ENCODE results near the gene CCDC57. TPM values are rescaled to one million over a fixed set of nuclear protein-coding genes. Genes with fewer than 3 reads are reported as not detected.

The CCDC57 gene
- polyA plus RNA-seq, 3 donors, result 17.1 to 43.8 (median 20.1) TPM

DNA sequence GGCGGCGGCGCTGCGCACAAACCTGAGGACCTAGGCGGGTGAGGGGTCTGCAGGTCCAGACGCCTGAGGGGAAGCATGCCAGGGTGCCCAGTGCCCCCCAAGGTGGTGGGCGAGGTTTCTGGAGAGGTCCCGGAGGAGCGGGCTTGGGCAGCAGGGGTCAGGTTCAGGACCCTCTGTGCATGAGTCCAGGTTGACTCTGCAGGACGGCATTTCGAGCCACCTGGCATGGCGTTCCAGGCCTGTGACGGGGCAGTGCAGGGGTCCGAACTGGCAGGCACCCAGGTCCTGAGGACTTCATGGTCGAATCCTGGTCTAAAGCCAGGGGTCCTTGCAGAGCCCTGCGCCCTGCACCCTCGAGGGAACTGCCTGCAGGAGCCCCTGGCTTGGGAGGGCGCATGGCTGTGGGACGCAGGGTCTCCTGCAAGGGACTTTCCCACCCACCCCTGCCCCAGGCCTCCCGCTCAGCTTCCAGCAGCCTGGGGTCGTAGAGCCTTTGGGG is 19.7 kb upstream of the CCDC57 start:
- no peak overlapping the region for H2AFZ ChIP-seq (ENCODE audit: insufficient read depth, low read depth, low read length, poor library complexity, severe bottlenecking)
- H3K9me3 ChIP-seq (replicated peaks in 1 of 2; ENCODE audit: control insufficient read depth in 1 of 2, insufficient read depth in 1 of 2, low read length in 2 of 2), result no peaks in the 10 kb centered on the region
- H3K9ac ChIP-seq (ENCODE audit: insufficient read depth, low read length, poor library complexity, severe bottlenecking), result peak overlapping the region; percentile 96
- WGBS (ENCODE audit: insufficient coverage), result 62% methylated on average over 19 of the region's 21 CpGs
- H3K4me1 ChIP-seq (ENCODE audit: control insufficient read depth in 1 of 2, insufficient read depth in 2 of 2, low read length in 2 of 2), result peaks cover 75 to 87% of the 10 kb centered on the region in 2 donors
- peaks cover 24 to 40% of the 10 kb centered on the region in 2 donors for H3K36me3 ChIP-seq (replicated peaks in 1 of 2; ENCODE audit: control insufficient read depth in 1 of 2, insufficient read depth in 2 of 2, low read length in 2 of 2)
- H3K79me2 ChIP-seq (ENCODE audit: insufficient read depth, low read length), result peaks cover 98% of the 10 kb centered on the region
- H3K27me3 ChIP-seq (ENCODE audit: control insufficient read depth in 2 of 2, insufficient read depth in 2 of 2, low read length in 2 of 2), result no peaks in the 10 kb centered on the region
- peak overlapping the region; percentile 1 to 100 (median 100) for H3K4me3 ChIP-seq (replicated peaks in 1 of 3; ENCODE audit: low read depth in 2 of 3, low read length in 3 of 3)
- no peak for DNase-seq
- H3K27ac ChIP-seq (ENCODE audit: low read depth in 1 of 2, low read length in 2 of 2), result peak overlapping the region; percentile 26 to 95
- peak overlapping the region in 5 of 7 donors; percentile 46 to 81 (median 70) for H3K27ac Mint-ChIP-seq
- peak overlapping the region; percentile 98 for H3K4me2 ChIP-seq (replicated peaks; ENCODE audit: extremely low read depth, low read length, poor library complexity, severe bottlenecking)
- no peaks in the 10 kb centered on the region for H3K27me3 Mint-ChIP-seq (ENCODE audit: low read depth in 3 of 3)
- H3K4me1 Mint-ChIP-seq, result peaks cover 49% of the 10 kb centered on the region
- H3K9me3 Mint-ChIP-seq, result no peaks in the 10 kb centered on the region
- H4K20me1 ChIP-seq (ENCODE audit: insufficient read depth, low read length), result peaks cover 84% of the 10 kb centered on the region
- TF ChIP-seq, protein P1, sequence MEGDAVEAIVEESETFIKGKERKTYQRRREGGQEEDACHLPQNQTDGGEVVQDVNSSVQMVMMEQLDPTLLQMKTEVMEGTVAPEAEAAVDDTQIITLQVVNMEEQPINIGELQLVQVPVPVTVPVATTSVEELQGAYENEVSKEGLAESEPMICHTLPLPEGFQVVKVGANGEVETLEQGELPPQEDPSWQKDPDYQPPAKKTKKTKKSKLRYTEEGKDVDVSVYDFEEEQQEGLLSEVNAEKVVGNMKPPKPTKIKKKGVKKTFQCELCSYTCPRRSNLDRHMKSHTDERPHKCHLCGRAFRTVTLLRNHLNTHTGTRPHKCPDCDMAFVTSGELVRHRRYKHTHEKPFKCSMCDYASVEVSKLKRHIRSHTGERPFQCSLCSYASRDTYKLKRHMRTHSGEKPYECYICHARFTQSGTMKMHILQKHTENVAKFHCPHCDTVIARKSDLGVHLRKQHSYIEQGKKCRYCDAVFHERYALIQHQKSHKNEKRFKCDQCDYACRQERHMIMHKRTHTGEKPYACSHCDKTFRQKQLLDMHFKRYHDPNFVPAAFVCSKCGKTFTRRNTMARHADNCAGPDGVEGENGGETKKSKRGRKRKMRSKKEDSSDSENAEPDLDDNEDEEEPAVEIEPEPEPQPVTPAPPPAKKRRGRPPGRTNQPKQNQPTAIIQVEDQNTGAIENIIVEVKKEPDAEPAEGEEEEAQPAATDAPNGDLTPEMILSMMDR (IDR thresholded peaks at IDR 0.05), result no peak
- H3K4me3 Mint-ChIP-seq, result peak overlapping the region; percentile 67 to 99
- H3K36me3 Mint-ChIP-seq, result peaks cover 6 to 37% of the 10 kb centered on the region in 2 donors
- intact Hi-C loops (cut with micrococcal nuclease), result loop anchor here (10.0 kb wide), 2 partner anchors 62 to 198 kb away; partner anchors contain the start of genes DCXR (in 1 of the 2) and RAC3 (in 1 of the 2)

DNA sequence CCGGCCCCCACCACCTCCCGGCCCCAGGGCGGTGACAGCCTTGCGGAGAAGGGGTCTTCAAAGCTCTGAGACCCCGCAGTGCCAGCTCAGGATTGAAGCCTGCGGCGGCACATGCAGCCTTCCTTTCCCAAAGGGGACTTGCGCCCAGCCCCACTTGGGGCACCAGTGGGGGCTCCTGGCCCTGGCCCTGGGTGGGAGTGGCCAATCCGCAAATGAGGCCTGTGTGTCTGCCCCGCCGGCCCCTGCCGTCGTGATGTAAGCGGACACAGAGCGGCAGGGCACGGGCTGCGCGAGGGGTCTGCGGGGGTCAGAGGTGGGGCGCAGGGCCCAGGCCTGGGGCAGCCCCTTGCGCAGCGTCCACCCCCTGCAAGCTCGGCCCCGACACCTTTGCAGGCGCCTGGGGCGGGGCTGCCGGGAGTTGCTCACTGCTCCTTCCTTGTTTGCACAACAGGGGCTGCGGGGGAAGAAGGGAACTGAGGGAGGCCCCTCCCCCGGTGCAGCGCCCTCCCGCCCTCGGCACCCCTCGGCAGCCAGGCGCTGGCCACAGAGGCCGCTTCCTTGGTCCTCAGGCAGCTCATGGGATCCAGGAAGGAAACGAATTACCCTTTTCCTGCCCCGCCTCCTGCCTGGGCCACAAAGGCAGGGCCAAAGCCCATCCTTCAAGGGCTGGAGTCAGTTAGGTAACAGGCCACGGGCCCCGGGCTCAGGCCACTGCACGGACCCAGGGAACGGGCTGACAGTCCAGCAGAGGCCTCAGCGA is 19.1 kb upstream of the CCDC57 start:
- Histone ChIP-seq H4K20me1 (ENCODE audit: insufficient read depth, low read length) (peaks cover 78% of the 10 kb centered on the region), H3K4me3 (replicated peaks in 1 of 3; ENCODE audit: low read depth in 2 of 3, low read length in 3 of 3) (peak overlapping the region; percentile 90 to 100 (median 100)), H3K9ac (ENCODE audit: insufficient read depth, low read length, poor library complexity, severe bottlenecking) (peak overlapping the region; percentile 96), H3K79me2 (ENCODE audit: insufficient read depth, low read length) (peaks cover 98% of the 10 kb centered on the region), H3K27ac (ENCODE audit: low read depth in 1 of 2, low read length in 2 of 2) (peak overlapping the region; percentile 78 to 95), H3K27me3 (ENCODE audit: control insufficient read depth in 2 of 2, insufficient read depth in 2 of 2, low read length in 2 of 2) (no peaks in the 10 kb centered on the region), H3K9me3 (replicated peaks in 1 of 2; ENCODE audit: control insufficient read depth in 1 of 2, insufficient read depth in 1 of 2, low read length in 2 of 2) (no peaks in the 10 kb centered on the region), H3K36me3 (replicated peaks in 1 of 2; ENCODE audit: control insufficient read depth in 1 of 2, insufficient read depth in 2 of 2, low read length in 2 of 2) (peaks cover 19 to 34% of the 10 kb centered on the region in 2 donors), H3K4me1 (ENCODE audit: control insufficient read depth in 1 of 2, insufficient read depth in 2 of 2, low read length in 2 of 2) (peaks cover 75 to 87% of the 10 kb centered on the region in 2 donors), H2AFZ (ENCODE audit: insufficient read depth, low read depth, low read length, poor library complexity, severe bottlenecking) (no peak overlapping the region), H3K4me2 (replicated peaks; ENCODE audit: extremely low read depth, low read length, poor library complexity, severe bottlenecking) (peak overlapping the region; percentile 98)
- H3K4me1 Mint-ChIP-seq, result peaks cover 51% of the 10 kb centered on the region
- H3K9me3 Mint-ChIP-seq, result no peaks in the 10 kb centered on the region
- intact Hi-C loops (cut with micrococcal nuclease), result loop anchor here (2.0 to 10.0 kb wide), 3 partner anchors 15 to 197 kb away; partner anchors contain the start of genes DCXR (in 1 of the 2) and RAC3 (in 1 of the 2)
- peak; percentile 85 to 89 (median 87) for DNase-seq
- H3K27ac Mint-ChIP-seq, result peak overlapping the region in 6 of 7 donors; percentile 70 to 83 (median 80)
- no peaks in the 10 kb centered on the region for H3K27me3 Mint-ChIP-seq (ENCODE audit: low read depth in 3 of 3)
- under 1% methylated on average over 42 of the region's 42 CpGs for WGBS (ENCODE audit: insufficient coverage)
- TF ChIP-seq, protein P1 (IDR thresholded peaks at IDR 0.05), result no peak
- H3K4me3 Mint-ChIP-seq, result peak overlapping the region; percentile 80 to 99
- peaks cover 6 to 34% of the 10 kb centered on the region in 2 donors for H3K36me3 Mint-ChIP-seq

All from CD14-positive monocyte (primary cell).